HG03378 (cell line): ENCODE results near the gene ZYG11B.
"Not testable (repeated sequence)": the region's sequence is repeated elsewhere in the genome, so short reads cannot be mapped to it uniquely, and the experiment has no call there.

Experiments used
- ATAC-seq: cut with Tn5 transposase; IDR thresholded peaks from one replicate; pipeline ENCODE4 v1.9.1; 2021; ENCODE audit warnings: mild to moderate bottlenecking, moderate library complexity; ENCODE audit not compliant: unreplicated experiment

ZYG11B gene

DNA sequence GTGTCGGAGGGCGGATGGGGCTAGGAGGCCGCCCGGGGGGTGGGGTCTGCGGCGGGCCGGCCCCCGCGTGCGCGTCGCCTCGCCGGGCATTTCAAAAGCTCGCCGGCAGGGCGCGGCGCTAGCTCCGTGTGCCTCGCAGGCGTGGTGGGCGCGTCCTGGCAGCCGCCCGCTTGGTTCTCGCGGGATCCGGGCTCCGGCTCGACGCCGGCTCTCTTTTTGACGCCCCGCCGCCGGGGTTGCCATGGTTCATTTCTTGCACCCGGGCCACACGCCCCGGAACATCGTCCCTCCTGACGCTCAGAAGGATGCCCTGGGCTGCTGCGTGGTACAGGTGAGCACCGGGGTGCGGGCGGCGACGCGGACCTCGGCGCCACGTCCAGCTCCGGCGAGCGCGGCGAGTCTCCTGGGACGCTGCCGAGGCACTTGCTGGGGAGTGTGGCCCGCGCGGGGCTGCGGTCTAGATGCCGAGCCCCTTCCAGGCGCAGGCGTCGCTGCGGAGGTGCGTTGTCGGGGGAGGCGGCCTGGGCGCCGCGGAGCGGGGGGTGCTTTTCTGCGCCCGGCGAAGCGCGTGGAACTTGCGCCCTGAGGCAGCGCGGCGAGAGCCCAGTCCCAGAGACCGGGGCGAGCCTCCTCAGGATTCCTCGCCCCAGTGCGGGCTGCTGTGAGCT is 116.5 kb downstream of the ZYG11B start, which contains the start of gene ZYG11A:
ZYG11A (plus strand) TSS at position 118 of the 668 bp plus-strand sequence; CDS start at position 242, 124 bp downstream.
- peak; percentile 68 for ATAC-seq

DNA sequence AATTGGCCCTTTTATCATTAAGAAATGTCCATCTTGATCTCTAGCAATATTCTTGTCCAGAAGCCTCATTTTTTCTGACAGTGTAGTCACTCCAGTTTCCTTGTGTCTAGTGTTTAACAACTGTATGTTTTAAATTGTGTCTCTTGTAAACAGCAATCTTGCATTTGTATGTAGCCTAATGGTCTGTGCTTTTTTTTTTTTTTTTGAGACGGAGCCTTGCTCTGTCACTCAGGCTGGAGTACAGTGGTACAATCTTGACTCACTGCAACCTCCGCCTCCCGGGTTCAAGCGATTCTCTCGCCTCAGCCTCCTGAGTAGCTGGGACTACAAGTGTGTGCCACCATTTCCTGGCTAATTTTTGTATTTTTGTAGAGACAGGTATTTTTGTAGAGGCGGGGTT is 118.9 kb downstream of the ZYG11B start:
- ATAC-seq, result not testable (repeated sequence)

DNA sequence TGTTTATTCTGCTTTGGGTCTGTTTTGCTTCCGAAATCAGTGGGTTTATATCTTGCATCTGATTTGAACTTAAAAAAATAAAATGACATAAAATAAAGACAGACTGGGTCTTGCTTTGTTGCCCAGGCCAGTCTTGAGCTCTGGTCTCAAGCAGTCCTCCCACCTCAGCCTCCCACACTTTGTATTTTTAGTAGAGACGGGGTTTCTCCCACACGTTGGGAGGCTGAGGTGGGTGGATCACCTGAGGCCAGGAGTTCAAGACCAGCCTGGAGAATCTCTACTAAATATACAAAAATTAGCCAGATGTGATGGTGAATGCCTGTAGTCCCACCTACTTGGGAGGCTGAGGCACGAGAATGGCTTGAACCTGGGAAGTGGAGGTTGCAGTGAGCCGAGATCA is 122.2 kb downstream of the ZYG11B start:
- ATAC-seq, result no peak

- ATAC-seq, result no peak
These were observed 124.7 kb downstream of the ZYG11B start for GRCh38 chr1:52850951-52851350.

DNA sequence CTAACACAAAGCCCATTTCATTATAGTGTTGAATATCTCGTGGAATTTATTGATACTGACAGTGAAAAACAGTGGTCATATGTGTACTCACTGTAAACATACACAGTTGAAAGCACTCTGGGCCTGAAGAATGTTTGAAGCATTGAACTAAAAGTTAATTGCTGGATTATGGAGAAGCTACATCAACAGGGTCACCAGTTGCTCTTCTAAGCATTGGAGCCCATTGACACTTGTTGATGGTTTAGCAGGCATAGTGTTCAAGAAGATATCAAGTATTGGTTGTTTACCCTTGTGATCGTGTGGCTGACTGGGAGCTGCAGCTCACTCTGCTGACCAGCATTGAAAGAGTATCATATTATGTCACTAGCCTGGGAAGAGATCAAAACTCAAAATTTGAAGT is 126.6 kb downstream of the ZYG11B start:
- ATAC-seq, result no peak

DNA sequence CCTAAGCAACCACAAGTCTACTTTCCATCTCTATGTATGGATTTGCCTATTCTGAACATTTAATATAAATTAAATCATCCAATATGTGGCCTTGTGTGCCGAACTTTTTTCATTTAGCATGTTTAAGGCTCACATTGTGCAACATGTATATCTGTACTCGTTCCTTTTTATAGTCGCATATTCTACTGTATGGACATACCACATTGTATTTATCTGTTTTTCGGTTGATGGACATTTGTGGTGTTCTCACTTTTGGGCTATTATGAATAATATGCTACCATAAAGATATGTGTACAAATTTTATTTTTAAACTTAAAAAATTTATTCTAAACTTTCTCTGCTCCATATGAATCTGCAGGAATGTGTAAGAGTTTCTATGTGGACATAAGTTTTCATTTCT is 129.3 kb downstream of the ZYG11B start:
- no peak for ATAC-seq

DNA sequence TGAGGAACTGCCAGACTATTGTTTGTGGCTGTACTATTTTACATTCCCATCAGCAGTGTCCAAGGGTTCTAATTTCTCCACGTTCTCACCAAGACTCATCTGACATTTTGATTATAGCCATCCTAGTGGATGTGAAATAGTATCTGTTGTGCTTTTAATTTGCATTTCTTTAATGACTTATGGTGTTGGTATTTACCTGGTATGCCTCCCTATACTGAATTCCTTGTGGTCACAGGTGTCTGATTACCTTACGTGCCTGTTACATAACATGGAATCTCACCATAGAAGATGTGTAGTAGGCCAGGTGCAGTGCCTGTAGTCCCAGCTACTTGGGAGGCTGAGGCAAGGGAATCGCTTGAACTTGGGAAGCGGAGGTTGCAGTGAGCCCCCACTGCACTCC is 129.8 kb downstream of the ZYG11B start:
- ATAC-seq, result no peak

DNA sequence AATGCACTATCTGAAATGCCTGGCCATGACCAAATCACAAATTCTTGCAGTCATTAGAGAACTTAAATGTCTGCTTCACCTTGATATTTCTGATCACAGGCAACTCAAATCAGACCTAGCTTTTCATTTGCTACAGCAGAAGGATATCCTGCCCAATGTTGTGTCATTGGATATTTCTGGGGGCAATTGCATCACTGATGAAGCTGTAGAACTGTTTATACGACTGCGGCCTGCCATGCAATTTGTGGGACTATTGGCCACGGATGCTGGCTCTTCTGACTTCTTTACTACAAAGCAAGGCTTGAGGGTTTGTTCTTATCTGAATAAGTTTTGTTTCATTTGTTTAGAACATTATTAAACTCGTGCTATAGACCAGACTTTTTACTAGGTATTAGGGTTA is 131.2 kb downstream of the ZYG11B start:
- no peak for ATAC-seq

DNA sequence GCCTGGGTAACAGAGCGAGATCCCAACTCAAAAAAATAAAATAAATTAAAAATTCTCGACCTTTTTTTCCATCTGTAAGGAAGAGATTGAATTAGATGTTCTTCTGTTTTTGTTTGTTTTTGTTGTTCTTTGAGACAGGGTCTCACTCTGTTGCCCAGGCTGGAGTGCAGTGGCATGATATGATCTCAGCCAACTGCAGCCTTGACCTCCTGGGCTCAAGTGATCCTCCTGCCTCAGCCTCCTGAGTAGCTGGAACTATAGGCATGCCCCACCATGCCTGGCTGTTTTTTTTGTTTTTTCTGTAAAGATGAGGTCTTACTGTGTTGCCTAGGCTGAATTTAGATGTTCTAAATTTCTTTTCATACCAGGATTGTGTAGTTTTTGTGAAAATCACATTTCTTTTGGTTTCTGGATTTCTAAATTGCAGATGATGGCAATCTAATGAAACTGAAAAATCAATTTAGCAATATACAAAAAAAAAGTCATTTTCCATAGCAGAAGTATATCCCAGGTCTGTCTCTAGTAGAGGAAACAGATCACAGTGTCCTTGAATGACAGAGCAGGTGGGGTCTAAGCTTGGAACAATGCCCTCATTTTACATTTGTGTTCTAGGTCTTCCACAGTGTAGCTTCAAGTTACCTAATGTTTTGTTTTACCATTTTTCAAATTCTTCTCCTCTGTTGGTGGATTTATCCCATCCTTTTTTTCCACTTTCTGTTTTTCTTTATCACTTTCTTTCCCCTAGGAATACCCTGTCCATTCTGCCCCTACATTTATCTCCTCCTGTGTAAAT is 136.6 kb downstream of the ZYG11B start:
- no peak for ATAC-seq

GRCh38 chr1:52867087-52867863 is 141.0 kb downstream of the ZYG11B start:
- ATAC-seq, result peak; percentile 92

DNA sequence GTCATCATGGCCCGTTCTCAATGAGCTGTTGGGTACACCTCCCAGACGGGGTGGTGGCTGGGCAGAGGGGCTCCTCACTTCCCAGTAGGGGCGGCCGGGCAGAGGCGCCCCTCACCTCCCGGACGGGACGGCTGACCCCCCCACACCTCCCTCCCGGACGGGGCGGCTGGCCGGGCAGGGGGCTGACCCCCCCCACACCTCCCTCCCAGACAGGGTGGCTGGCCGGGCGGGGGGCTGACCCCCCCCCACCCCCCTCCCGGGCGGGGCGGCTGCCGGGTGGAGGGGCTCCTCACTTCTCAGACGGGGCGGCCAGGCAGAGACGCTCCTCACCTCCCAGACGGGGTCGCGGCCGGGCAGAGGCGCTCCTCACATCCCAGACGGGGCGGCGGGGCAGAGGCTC is 143.5 kb downstream of the ZYG11B start:
- not testable (repeated sequence) for ATAC-seq

- ATAC-seq, result no peak
These were observed 150.6 kb downstream of the ZYG11B start for GRCh38 chr1:52876843-52877242.
